ENCODE data around the gene SMC1A. TPM values are rescaled to one million over a fixed set of nuclear protein-coding genes. Genes with fewer than 3 reads are reported as not detected.
"Not testable (repeated sequence)": the region's sequence is repeated elsewhere in the genome, so short reads cannot be mapped to it uniquely, and the experiment has no call there.

Gene SMC1A
- total and polyA plus RNA-seq, 11 donors = 13.6 to 64.6 (median 33.7) TPM

GRCh38 chrX:53376888-53377287 lies 45.6 kb downstream of the SMC1A start:
- 75 to 92% (median 82%) methylated on average over 6 of the region's 6 CpGs for WGBS, 4 donors

GRCh38 chrX:53374923-53375322 lies 47.5 kb downstream of the SMC1A start:
- Histone ChIP-seq H3K4me3 (no peak overlapping the region), H3K36me3 (peaks cover 0 to 30% (median 20%) of the 10 kb centered on the region in 9 donors), H3K4me1 (peaks cover 0 to 11% (median 0%) of the 10 kb centered on the region in 12 donors), H3K27me3 (no peaks in the 10 kb centered on the region), H3K9me3 (peaks cover 0 to 8% (median 0%) of the 10 kb centered on the region in 12 donors), H3K27ac (peak overlapping the region in 1 of 12 donors; percentile 37)
- TF ChIP-seq CTCF (IDR thresholded peaks at IDR 0.05) = no peak
- no peak for TF ChIP-seq POLR2A (IDR thresholded peaks at IDR 0.05)
- intact Hi-C loops (cut with DNase I) = loop anchor here in 1 of 10 donors (10.0 kb wide), 1 partner anchor 150 kb away; no protein-coding TSS in a partner anchor
- no peak for DNase-seq
- no peak for ATAC-seq

More at GRCh38 chrX:53376888-53377287, 45.6 kb downstream of the SMC1A start:
- DNase-seq (no peak), ATAC-seq (no peak)
- Histone ChIP-seq H3K4me1 (peaks cover 0 to 11% (median 0%) of the 10 kb centered on the region in 12 donors), H3K4me3 (no peak overlapping the region), H3K36me3 (peaks cover 0 to 50% (median 39%) of the 10 kb centered on the region in 9 donors), H3K27me3 (no peaks in the 10 kb centered on the region), H3K9me3 (no peaks in the 10 kb centered on the region), H3K27ac (no peak overlapping the region)
- intact Hi-C loops (cut with DNase I) = loop anchor here in 1 of 10 donors (10.0 kb wide), 1 partner anchor 148 kb away; no protein-coding TSS in a partner anchor
- TF ChIP-seq POLR2A (IDR thresholded peaks at IDR 0.05) (no peak), CTCF (IDR thresholded peaks at IDR 0.05) (no peak)

GRCh38 chrX:53374222-53374820 lies 48.1 kb downstream of the SMC1A start:
- no peak overlapping the region for H3K4me3 ChIP-seq
- peak overlapping the region in 1 of 12 donors; percentile 37 for H3K27ac ChIP-seq
- intact Hi-C loops (cut with DNase I) = loop anchor here in 1 of 10 donors (10.0 kb wide), 1 partner anchor 150 kb away; no protein-coding TSS in a partner anchor
- ATAC-seq = no peak
- no peak for DNase-seq
- no peaks in the 10 kb centered on the region for H3K27me3 ChIP-seq
- peaks cover 0 to 11% (median 0%) of the 10 kb centered on the region in 12 donors for H3K4me1 ChIP-seq
- peaks cover 0 to 24% (median 15%) of the 10 kb centered on the region in 9 donors for H3K36me3 ChIP-seq
- 84 to 92% (median 85%) methylated on average over 7 of the region's 7 CpGs for WGBS, 4 donors
- no peak for TF ChIP-seq POLR2A (IDR thresholded peaks at IDR 0.05)
- H3K9me3 ChIP-seq = peaks cover 0 to 8% (median 0%) of the 10 kb centered on the region in 12 donors

GRCh38 chrX:53373307-53373706 lies 49.1 kb downstream of the SMC1A start:
- 55 to 65% (median 62%) methylated on average over 2 of the region's 2 CpGs for WGBS, 4 donors
- TF ChIP-seq CTCF (IDR thresholded peaks at IDR 0.05) (no peak), POLR2A (IDR thresholded peaks at IDR 0.05) (no peak)

GRCh38 chrX:53366454-53366853 lies 56.0 kb downstream of the SMC1A start:
- H3K27me3 ChIP-seq; intact Hi-C loops (cut with DNase I); H3K36me3 ChIP-seq; H3K27ac ChIP-seq; ATAC-seq; DNase-seq; H3K4me3 ChIP-seq: not testable (repeated sequence)
- Histone ChIP-seq H3K4me1 (peaks cover 0 to 14% (median 0%) of the 10 kb centered on the region in 12 donors), H3K9me3 (peaks cover 0 to 20% (median 0%) of the 10 kb centered on the region in 12 donors)
- 92 to 100% (median 95%) methylated on average over 1 of the region's 1 CpG for WGBS, 4 donors

More at GRCh38 chrX:53373307-53373706, 49.1 kb downstream of the SMC1A start:
- Histone ChIP-seq H3K9me3 (peaks cover 0 to 16% (median 0%) of the 10 kb centered on the region in 12 donors), H3K36me3 (peaks cover 0 to 14% (median 6%) of the 10 kb centered on the region in 9 donors), H3K27ac (no peak overlapping the region), H3K4me1 (peaks cover 0 to 11% (median 0%) of the 10 kb centered on the region in 12 donors), H3K4me3 (no peak overlapping the region), H3K27me3 (no peaks in the 10 kb centered on the region)
- intact Hi-C loops (cut with DNase I) = loop anchor here in 1 of 10 donors (10.0 kb wide), 1 partner anchor 151 kb away; no protein-coding TSS in a partner anchor
- DNase-seq (no peak), ATAC-seq (no peak)

Data from heart left ventricle (tissue), 16 donors.